Renal cortical epithelial cell (primary cell): ENCODE results near the gene SATL1. TPM values are rescaled to one million over a fixed set of nuclear protein-coding genes. Genes with fewer than 3 reads are reported as not detected.
"Not testable (repeated sequence)": the region's sequence is repeated elsewhere in the genome, so short reads cannot be mapped to it uniquely, and the experiment has no call there.

Experiments
- DNase-seq: peaks from one replicate; pipeline ENCODE4 v3.0.0-alpha.2; 2011; ENCODE audit warnings: low read depth
- total RNA-seq: library from RNA; depleted of rRNA; stranded (reverse); fragments of >200 nt; gene quantifications from 2 replicates; pipeline ENCODE4 v1.2.3, GENCODE V29; 2014

Gene SATL1
- total RNA-seq: not detected in 2 replicates

GRCh38 chrX:85243761-85244449 is at the start of gene SATL1, which contains the start of gene ZNF711:
Gene SATL1 (minus strand): TSS chrX:85243779. CDS start chrX:85108968, 134,811 bp downstream.
Gene ZNF711 (plus strand): TSS chrX:85243991. CDS start chrX:85247573, 3,582 bp downstream.
- DNase-seq: peak; percentile 2

GRCh38 chrX:85288992-85289723 is 45.6 kb upstream of the SATL1 start:
- no peak for DNase-seq

- not testable (repeated sequence) for DNase-seq
Measured at GRCh38 chrX:85285286-85285685, 41.7 kb upstream of the SATL1 start.

- DNase-seq: peak; percentile 6
Measured at GRCh38 chrX:85244450-85245211, 1.1 kb upstream of the SATL1 start.

DNA sequence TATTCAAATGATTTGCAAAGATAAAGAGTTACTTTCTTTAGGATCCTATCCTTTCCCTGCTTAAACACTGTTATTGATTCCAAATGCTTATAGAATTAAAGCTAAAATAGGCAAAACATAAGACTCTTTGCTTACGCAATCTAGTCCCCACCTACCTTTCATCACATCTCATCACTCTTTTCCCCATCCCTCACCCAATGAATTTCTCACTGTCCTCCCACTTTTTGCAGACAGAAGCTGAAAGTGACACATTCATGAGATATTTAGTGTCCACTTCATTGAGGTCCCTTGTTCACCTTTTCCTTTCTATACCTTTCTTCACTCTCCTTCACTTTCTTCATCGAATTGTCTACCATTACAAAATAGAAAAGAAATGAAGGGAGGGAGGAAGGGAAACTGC is 424 bp downstream of the SATL1 start:
- DNase-seq: peak; percentile 0

DNA sequence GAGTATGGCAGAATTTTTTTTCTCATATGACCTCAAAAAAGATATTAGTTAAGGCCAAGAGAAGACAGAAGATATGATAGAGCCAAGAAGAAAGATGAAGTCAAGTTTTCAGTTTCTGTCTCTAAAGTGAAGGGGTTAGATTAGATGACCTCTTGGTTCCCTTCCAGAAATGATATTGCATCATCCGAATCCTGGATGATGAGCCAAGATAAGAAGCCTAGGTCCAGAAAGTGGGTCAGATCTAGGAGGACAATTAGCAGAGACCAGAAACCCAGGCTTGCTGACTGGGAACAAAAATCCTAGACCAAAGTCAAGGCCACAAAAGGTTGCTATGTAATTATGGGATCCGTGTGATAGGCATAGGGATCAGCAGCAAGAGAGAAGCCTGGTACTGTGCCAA is 20.2 kb downstream of the SATL1 start:
- DNase-seq: no peak

DNA sequence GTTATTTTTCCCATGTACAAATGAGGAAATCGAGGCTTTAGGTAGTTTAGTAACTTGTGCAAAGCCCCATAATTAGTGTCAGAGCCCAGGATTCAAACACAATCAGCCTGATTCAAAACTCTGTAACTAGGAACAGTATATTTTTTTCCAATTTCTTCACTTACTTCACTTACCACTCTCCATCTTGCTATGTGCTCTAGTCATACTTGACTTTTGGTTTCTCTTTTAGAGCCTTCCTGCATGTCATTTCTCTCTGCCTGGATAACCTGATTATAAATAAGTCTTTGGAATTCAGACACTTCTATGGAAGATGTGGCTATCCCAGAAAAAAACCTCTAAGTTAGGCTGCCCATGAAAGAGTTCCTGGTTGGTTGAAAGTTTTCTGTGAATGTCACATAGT is 22.2 kb downstream of the SATL1 start:
- DNase-seq: no peak

DNA sequence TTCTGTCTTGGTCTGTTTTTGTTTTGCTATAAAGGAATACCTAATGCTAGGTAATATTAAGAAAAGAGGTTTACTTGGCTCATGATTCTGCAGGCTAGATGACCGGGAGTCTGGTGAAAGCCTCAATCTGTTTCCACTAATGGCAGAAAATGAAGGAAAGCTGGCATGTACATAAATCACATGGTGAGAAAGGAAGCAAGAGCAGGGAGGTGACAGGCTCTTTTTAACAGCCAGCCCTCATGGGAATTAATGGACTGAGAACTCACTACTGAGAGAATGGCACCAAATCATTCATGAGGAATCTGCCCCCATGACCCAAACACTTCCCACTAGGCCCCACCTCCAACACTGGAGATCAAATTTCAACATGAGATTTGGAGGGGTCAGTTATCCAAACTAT is 27.6 kb downstream of the SATL1 start:
- DNase-seq: peak; percentile 5

DNA sequence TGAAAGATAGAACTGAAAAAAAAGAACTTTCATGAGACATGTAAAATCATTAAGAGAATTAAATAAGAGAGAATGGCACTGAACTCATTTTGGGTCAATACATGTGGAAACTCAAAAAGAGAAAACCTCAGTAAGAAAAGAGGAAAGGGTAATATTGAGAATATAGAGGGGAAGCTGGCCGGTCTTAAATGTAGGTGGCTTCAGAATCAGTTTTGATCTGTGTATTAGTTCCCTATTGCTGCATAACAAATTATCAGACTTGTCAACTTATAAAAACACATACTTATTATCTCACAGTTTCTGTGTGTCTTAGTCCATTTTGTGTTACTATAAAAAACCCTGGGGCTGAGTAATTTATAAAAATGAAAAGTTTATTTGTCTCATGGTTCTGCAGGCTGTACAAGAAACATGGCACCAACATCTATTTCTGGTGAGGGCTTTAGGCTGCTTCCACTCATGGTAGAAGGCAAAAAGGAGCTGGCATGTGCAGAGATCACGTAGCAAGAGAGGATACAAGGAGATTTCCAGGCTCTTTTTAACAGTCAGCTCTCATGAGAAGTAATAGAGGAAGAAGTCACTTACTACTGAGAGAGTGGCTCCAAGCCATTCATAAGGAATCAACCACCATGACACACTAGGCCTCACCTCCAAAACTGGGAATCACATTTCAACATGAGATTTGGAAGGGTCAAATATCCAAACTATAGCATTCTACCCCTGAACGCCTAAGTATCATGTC is 29.6 kb downstream of the SATL1 start:
- no peak for DNase-seq

DNA sequence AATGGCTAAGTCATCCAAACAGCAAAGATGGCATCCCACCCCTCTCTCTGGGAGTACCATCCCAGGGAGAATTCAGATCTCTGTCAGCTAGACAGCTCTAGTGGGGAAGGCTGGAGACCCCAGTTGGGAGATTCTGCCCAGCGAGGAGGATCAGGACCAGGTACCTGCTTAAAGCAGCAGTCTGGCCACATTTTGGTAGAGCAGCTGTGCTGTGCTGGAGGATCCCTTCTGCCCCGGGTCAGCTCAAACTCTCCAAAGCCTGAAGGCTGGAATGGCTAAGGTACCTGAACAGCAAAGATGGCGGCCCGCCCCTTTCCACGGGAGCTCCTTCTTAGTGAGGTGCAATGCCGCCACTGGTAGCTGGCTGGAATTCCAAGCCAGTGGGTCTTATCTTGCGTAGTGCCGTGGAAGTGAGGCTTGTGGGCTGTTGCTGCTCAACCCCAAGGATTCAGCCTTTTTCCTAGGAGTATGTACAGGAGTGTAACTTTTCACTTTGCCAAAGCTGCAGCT is 40.1 kb downstream of the SATL1 start:
- DNase-seq: no peak

- DNase-seq: no peak
Measured at GRCh38 chrX:85196319-85196718, 47.3 kb downstream of the SATL1 start.

GRCh38 chrX:85159644-85160043 is 83.9 kb downstream of the SATL1 start:
- DNase-seq: no peak

DNA sequence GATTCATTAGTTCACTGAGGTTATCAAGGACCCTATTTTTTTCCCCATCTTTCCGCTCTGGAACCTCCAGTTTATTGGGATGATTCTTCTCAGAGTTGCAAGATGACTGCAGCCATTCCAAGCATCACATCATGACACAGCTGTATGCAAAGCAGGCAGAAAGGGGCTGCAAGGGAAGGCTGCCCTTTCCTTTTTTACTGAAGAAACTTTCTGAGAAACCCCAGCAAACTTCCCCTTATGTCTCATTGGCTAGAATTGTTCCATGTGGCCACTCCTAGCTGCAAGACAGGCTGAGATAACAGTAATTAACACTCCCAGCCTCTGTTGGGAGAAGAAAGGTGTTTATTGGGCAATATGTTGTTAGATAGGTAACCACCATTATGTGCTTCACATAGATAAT is 102.6 kb downstream of the SATL1 start:
- DNase-seq: no peak

DNA sequence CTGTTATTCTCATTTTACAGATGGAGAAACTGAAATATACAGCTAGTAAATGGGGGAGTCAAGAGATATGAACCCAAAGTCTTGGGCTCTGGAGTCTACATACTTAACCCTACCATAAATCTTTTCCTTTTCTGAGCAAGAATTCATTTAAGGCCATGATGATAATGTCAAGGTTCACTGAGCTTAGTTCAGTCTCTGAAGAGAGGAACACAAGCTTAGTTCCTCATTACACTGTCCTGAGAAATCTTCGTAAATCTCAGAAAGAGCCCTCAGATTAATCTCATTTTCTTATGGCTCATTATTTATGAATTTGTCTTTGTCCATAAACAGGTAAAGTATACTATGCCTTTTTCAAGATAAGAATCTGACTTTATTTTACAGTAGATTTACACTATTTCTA is 104.2 kb downstream of the SATL1 start:
- no peak for DNase-seq

GRCh38 chrX:85136409-85136808 is 107.2 kb downstream of the SATL1 start:
- no peak for DNase-seq

GRCh38 chrX:85115252-85115651 is 128.3 kb downstream of the SATL1 start:
- DNase-seq: no peak

- DNase-seq: no peak
Measured at GRCh38 chrX:85114776-85115175, 128.8 kb downstream of the SATL1 start.

GRCh38 chrX:85114171-85114570 is 129.4 kb downstream of the SATL1 start:
- no peak for DNase-seq

GRCh38 chrX:85113746-85114145 is 129.8 kb downstream of the SATL1 start:
- DNase-seq: no peak

GRCh38 chrX:85112293-85112692 is 131.3 kb downstream of the SATL1 start:
- DNase-seq: no peak

- no peak for DNase-seq
Measured at GRCh38 chrX:85111347-85111746, 132.2 kb downstream of the SATL1 start.

- DNase-seq: no peak
Measured at GRCh38 chrX:85109235-85109634, 134.3 kb downstream of the SATL1 start.
